GM12878 (cell line): ENCODE measurements around the gene FRYL. TPM values are rescaled to one million over a fixed set of nuclear protein-coding genes. Genes with fewer than 3 reads are reported as not detected.

ENCODE experiments used
- ATAC-seq: fragments of 200-7000 bp; cut with Tn5 transposase; 3 replicates; pipeline ENCODE4 v1.9.1; 2020; ENCODE audit warnings: mild to moderate bottlenecking, moderate library complexity
- BruUV-seq: library from RNA; stranded (reverse); fragments of 400-500 nt; replicated peaks from 2 replicates; lab custom pipeline; 2021; lab: Mats Ljungman, UMichigan
- CTCF ChIA-PET: fragments of 300-600 bp; sonication (Branson Sonifier 250); formaldehyde crosslinking; extraction: SDS; loops from one replicate; lab custom pipeline; 2021; ENCODE audit warnings: inconsistent platforms; lab: Yijun Ruan, JAX
- POLR2A ChIA-PET: fragments of 350-600 bp; formaldehyde crosslinking; extraction: SDS; loops from one replicate; lab custom pipeline; 2021; ENCODE audit warnings: inconsistent platforms; lab: Charles Lee
- RAD21 ChIA-PET: fragments of 300-600 bp; sonication (Branson Sonifier 250); formaldehyde crosslinking; loops from one replicate; lab custom pipeline; 2023; ENCODE audit warnings: antibody characterized with exemption; ENCODE audit not compliant: unreplicated experiment; lab: Charles Lee
- SMC1A ChIA-PET: fragments of 300-600 bp; sonication (Branson Sonifier 250); formaldehyde crosslinking; loops from one replicate; lab custom pipeline; 2023; ENCODE audit not compliant: unreplicated experiment, uncharacterized antibody; lab: Charles Lee
- DNase-seq: peaks from one replicate; pipeline ENCODE4 v3.0.0-alpha.2; 2011; ENCODE audit warnings: low read depth, low spot score
- FAIRE-seq: peaks from 3 replicates; lab custom pipeline; 2011; peaks lifted over from hg19 to GRCh38; lab: Jason Lieb, UNC
- H2AFZ ChIP-seq: 2 replicates; pipeline ENCODE4 v1.6.0; 2011; ENCODE audit warnings: low read depth, low read length, control low read depth; ENCODE audit not compliant: control insufficient read depth
- H3K27ac ChIP-seq: 2 replicates; pipeline ENCODE4 v1.5.1; 2011; ENCODE audit warnings: control low read depth; ENCODE audit not compliant: control insufficient read depth, insufficient read depth
- H3K27me3 ChIP-seq, 2 experiments: replicated peaks in 1 of 2; 2 replicates each; pipeline versions ENCODE4 v1.6.0 to v1.6.1; 2011; ENCODE audit warnings: low read length in 1 of 2; ENCODE audit not compliant: control insufficient read depth in 2 of 2, insufficient read depth in 2 of 2
- H3K36me3 ChIP-seq, 2 experiments: 2 replicates each; pipeline ENCODE4 v1.5.1; 2011; ENCODE audit warnings: low read length in 1 of 2; ENCODE audit not compliant: control insufficient read depth in 2 of 2, insufficient read depth in 2 of 2
- H3K4me1 ChIP-seq: 2 replicates; pipeline ENCODE4 v1.6.1; 2011; ENCODE audit warnings: mild to moderate bottlenecking, low read length, moderate library complexity, mixed read lengths; ENCODE audit not compliant: control insufficient read depth, insufficient read depth
- H3K4me2 ChIP-seq: 2 replicates; pipeline ENCODE4 v1.6.0; 2011; ENCODE audit warnings: control low read depth; ENCODE audit not compliant: control insufficient read depth, insufficient read depth
- H3K4me3 ChIP-seq: fragments of 200-600 bp; sonication (generic); 2 replicates; pipeline ENCODE4 v1.5.1; 2016
- H3K79me2 ChIP-seq: 2 replicates; pipeline ENCODE4 v1.6.0; 2011; ENCODE audit warnings: low read length; ENCODE audit not compliant: control insufficient read depth, insufficient read depth
- H3K9ac ChIP-seq: 2 replicates; pipeline ENCODE4 v1.8.0; 2011; ENCODE audit warnings: low read length, control low read depth, mixed read lengths; ENCODE audit not compliant: control insufficient read depth, insufficient read depth
- H3K9me3 ChIP-seq: replicated peaks from 3 replicates; pipeline ENCODE4 v1.5.1; 2011; ENCODE audit warnings: mild to moderate bottlenecking, low read length; ENCODE audit not compliant: control insufficient read depth, insufficient read depth
- H4K20me1 ChIP-seq: 2 replicates; pipeline ENCODE4 v1.6.0; 2011; ENCODE audit not compliant: control insufficient read depth, insufficient read depth
- ATF2 ChIP-seq: IDR thresholded peaks from 2 replicates; pipeline ENCODE4 v1.6.1; 2012; ENCODE audit warnings: low read length, inconsistent platforms
- BHLHE40 ChIP-seq, 2 experiments: fragments of 450-650 bp in 1 of 2; IDR thresholded peaks; 2 replicates each; pipeline ENCODE4 v1.6.1; 2011 to 2017; ENCODE audit warnings: low read depth in 2 of 2, borderline replicate concordance in 1 of 2, improper control_type of control experiment in 1 of 2, low read length in 1 of 2, mild to moderate bottlenecking in 1 of 2
- E4F1 ChIP-seq: fragments of 450-650 bp; IDR thresholded peaks from 2 replicates; pipeline ENCODE4 v1.6.1; 2018; ENCODE audit warnings: borderline replicate concordance, mild to moderate bottlenecking; ENCODE audit not compliant: partially characterized antibody
- MYB ChIP-seq: fragments of 150-350 bp; IDR thresholded peaks from 2 replicates; pipeline ENCODE4 v1.6.1; 2014; ENCODE audit warnings: mild to moderate bottlenecking, low read depth, low read length, borderline replicate concordance
- MYC ChIP-seq: IDR thresholded peaks from 2 replicates; pipeline ENCODE4 v1.6.1; 2011; ENCODE audit warnings: mild to moderate bottlenecking, low read length, moderate library complexity, inconsistent platforms; ENCODE audit not compliant: insufficient read depth, insufficient replicate concordance, insufficient read length, severe bottlenecking
- RBBP5 ChIP-seq: fragments of 200-600 bp; sonication (generic); conservative IDR thresholded peaks from 2 replicates; pipeline ENCODE4 v1.6.1; 2016
- RCOR1 ChIP-seq: conservative IDR thresholded peaks from 2 replicates; pipeline ENCODE4 v1.6.1; 2012; ENCODE audit warnings: low read depth, low read length, improper control_type of control experiment
- SRF ChIP-seq, 2 experiments: IDR thresholded peaks; 2 replicates each; pipeline ENCODE4 v1.6.1; 2011; ENCODE audit warnings: low read depth in 2 of 2, low read length in 2 of 2, mild to moderate bottlenecking in 1 of 2, moderate library complexity in 1 of 2
- ZNF622 ChIP-seq: fragments of 450-650 bp; IDR thresholded peaks from 2 replicates; pipeline ENCODE4 v1.6.1; 2017; ENCODE audit warnings: mild to moderate bottlenecking, inconsistent platforms
- ZZZ3 ChIP-seq: IDR thresholded peaks from 2 replicates; pipeline ENCODE4 v1.6.1; 2011; ENCODE audit warnings: low read depth; ENCODE audit not compliant: control insufficient read depth, insufficient read length
- WGBS: methylation state at CpG from one replicate; pipeline ENCODE4 v1.1.6; 2016; ENCODE audit warnings: low lambda C conversion rate; ENCODE audit not compliant: insufficient replicate concordance, insufficient coverage; ENCODE audit errors: missing lambda C conversion rate; 5-methylcytosine and 5-hydroxymethylcytosine counted together
- in situ Hi-C: fragments of 300-500 bp; cut with MboI; formaldehyde crosslinking; loops from 9 replicates; pipeline ENCODE4 v1.14.3; 2018; ENCODE audit warnings: mixed read lengths
- intact Hi-C: fragments of 100-400 bp; cut with micrococcal nuclease; formaldehyde crosslinking; loops from one replicate; pipeline ENCODE4 v1.14.2; 2022; ENCODE audit not compliant: unreplicated experiment
- polyA plus RNA-seq, 11 experiments: library from polyadenylated mRNA; depleted of rRNA in 4 of 11; unstranded in 6 of 11; stranded (reverse) in 5 of 11; fragments of >200 nt; fragmentation: Nextera tagmentation in 4 of 11; fragmentation: Illumina TruSeq in 1 of 11; extraction: Ambion mirVana in 4 of 11; extraction: Trizol in 1 of 11; gene quantifications; 1 replicate in 1 of 11; 2 replicates in 10 of 11; pipeline versions ENCODE4 v1.2.1 to v1.2.3, GENCODE V29; 2011 to 2016; ENCODE audit warnings: inconsistent platforms in 2 of 11, missing spikeins in 2 of 11, low read depth in 1 of 11
- total RNA-seq, 4 experiments: library from RNA; depleted of rRNA in 3 of 4; stranded (reverse); fragments of >200 nt in 3 of 4; fragmentation: Illumina TruSeq in 1 of 4; extraction: Trizol in 1 of 4; gene quantifications; 2 replicates each; pipeline versions ENCODE4 v1.2.1 to v1.2.3, GENCODE V29; 2013 to 2021

The FRYL gene
- total and polyA plus RNA-seq, 10 of the 15 experiments (the other 5 are each of a cell fraction or from before 2014, with no cell fraction given), result 10.3 to 50.6 (median 28.7) TPM

- ATAC-seq (no peak), FAIRE-seq (no peak), DNase-seq (no peak)
- H4K20me1 ChIP-seq, result no peaks in the 10 kb centered on the region; the same call in 1 of the 2 replicates
- ChIA-PET CTCF (no interaction called here), RAD21 (no interaction called here), SMC1A (interaction anchor here (1.4 kb wide), 2 partner anchors 9 to 51 kb away, joined by 3 read pairs; no protein-coding TSS in a partner anchor), POLR2A (no interaction called here)
- no peak overlapping the region for H3K27ac ChIP-seq
- WGBS, result 100% methylated on average over 3 of the region's 3 CpGs
- H3K9me3 ChIP-seq, result no peaks in the 10 kb centered on the region
- H3K4me2 ChIP-seq, result no peak overlapping the region
- H3K79me2 ChIP-seq, result peaks cover 3% of the 10 kb centered on the region
- H3K27me3 ChIP-seq, result no peaks in the 10 kb centered on the region
- no peak overlapping the region for H3K9ac ChIP-seq
- H3K36me3 ChIP-seq, result no peaks in the 10 kb centered on the region; a peak in 2 of 4 replicates
- in situ Hi-C loops, result no loop called here
- H2AFZ ChIP-seq, result no peak overlapping the region
- no TSS peak for BruUV-seq
- no peaks in the 10 kb centered on the region for H3K4me1 ChIP-seq
- H3K4me3 ChIP-seq, result no peak overlapping the region
- intact Hi-C loops, result no loop called here
- TF ChIP-seq ZNF622 (no peak), MYC (no peak), MYB (no peak), BHLHE40 (IDR thresholded peaks at IDR 0.05; ENCODE audit: borderline replicate concordance in 1 of 2, low read depth in 2 of 2, low read length in 1 of 2) (no peak), ZZZ3 (no peak), RCOR1 (no peak), ATF2 (no peak), RBBP5 (no peak), SRF (IDR thresholded peaks at IDR 0.05; ENCODE audit: low read depth in 2 of 2, low read length in 2 of 2) (no peak), E4F1 (no peak)
Measured at GRCh38 chr4:48705609-48706008, 74.5 kb downstream of the FRYL start.
